Islet precursor cell (in vitro differentiated cells): ENCODE results near the gene NXF1.
"Not testable (repeated sequence)": the region's sequence is repeated elsewhere in the genome, so short reads cannot be mapped to it uniquely, and the experiment has no call there.

Source experiments
- DNase-seq: peaks from one replicate; pipeline ENCODE4 v3.0.0-alpha.2; 2018

Gene NXF1

DNA sequence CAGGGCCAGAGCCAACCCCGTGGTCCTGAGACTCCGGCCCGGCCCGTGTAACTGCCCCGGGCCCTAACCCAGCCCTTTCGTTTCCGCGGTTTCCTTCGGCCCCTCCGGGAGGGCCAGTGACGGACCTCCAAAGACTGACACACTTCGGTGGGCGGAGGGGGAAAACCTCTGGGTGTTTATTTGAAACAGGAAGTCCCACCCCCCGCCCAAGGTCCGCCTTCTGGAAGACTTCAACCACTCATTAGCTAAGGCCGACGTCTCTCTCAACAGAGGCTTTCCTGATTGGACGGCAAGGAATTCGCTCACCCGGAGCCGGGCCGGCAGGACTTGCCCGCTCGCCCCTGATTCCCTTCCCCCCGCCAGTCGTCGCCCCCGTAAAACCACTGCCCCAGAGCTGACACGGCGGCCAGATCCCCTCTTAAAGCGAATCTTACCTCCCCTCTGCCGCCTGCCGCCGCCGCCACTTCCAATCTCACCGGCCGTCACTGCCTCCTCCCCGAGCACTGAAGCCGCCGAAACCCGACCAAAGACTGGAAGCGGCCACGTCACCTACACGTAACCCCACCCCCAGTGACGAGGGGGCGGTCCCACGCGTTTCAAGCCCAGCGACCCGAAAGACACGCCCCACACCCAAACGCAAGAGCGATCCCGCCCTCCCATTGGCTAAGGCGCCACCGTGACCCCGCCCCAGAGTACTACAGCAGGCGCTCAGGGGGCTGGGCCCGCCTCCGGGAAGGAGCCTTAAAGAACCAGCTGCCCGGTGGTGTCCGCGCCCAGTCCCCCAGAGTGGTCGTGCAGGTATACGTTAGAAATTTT lies 26.5 kb upstream of the NXF1 start, which contains the start of gene STX5:
TSS of gene STX5 (minus strand) at position 532 of the 816 bp plus-strand sequence. CDS start 808 bp downstream, outside the sequence.
- DNase-seq: peak; percentile 100

DNA sequence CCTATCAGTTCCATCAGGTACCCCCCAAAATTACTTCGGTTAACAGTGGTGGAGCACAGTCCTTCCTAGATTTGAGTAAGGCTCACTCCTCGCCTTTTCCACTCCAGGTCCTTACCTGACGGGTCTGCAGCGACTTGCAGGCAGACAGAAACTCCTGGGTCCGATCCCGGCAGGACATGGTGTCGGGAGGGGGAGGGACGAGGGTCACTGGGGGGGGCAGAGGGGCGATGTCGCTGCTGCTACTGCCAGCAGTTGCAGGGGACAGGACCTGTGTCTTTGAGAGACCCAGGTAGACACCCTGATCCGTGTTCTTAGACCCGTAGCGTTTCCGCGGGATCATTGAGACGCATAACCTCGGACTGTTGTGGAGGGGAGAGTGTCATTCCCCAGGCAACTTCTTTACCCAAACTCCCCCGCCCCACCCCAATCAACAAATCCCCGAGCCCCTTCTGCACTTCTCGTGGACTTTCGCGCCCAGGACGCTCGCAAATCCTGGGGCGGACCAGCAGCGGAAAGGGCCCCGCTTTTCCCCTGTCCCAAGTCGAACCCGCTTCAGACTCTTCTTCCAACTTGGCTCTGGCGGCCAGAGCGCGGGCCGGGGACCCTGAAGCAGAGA lies 25.8 kb upstream of the NXF1 start:
- DNase-seq: no peak

DNA sequence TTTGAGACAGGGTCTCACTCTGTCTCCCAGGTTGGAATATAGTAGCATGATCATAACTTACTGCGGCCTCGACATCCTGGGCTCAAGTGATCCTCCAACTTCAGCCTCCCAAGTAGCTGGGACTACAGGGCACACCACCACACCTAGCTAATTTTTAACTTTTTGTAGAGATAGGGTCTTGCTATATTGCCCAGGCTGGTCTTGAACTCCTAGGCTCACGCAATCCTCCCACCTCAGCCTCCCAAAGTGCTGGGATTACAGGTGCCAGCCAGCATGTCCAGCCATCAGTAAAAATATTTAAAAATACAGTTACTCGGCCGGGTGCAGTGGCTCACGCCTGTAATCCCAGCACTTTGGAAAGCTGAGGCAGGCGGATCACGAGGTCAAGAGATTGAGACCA lies 22.9 kb upstream of the NXF1 start:
- not testable (repeated sequence) for DNase-seq

DNA sequence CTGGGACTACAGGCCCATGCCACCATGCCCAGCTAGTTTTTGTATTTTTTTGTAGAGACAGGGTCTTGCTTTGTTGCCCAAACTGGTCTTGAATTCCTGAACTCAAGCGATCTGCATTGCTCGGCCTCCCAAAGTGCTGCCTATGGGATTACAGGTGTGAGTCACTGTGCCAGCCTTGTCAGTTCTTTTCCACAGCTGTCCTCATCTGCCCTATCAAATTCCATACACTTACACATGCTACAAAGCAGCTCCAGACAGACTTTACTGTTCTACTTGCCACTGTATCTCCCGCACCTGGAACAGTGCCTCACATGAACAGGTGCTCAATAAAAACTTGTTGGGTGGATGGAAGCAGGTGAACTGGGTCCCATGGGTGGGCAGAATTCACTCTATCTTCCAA lies 18.4 kb upstream of the NXF1 start:
- DNase-seq: no peak

DNA sequence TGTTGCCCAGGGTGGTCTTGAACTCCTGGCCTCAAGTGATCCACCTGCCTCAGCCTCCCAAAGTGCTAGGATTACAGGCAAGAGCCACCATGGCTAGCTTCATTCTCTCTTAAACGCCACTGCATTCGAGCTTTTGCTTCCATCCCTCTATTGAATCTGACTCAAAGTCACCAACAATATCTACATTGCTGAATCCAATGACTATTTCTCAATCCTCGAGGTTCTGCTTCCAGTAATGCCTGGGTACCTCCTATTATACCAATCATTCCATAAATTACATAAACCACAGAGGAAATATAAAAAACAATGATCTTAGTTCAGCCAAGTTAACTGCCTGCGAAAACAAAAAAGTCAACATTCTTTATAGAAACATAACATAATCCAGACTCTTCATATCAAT lies 11.9 kb upstream of the NXF1 start:
- DNase-seq: no peak

DNA sequence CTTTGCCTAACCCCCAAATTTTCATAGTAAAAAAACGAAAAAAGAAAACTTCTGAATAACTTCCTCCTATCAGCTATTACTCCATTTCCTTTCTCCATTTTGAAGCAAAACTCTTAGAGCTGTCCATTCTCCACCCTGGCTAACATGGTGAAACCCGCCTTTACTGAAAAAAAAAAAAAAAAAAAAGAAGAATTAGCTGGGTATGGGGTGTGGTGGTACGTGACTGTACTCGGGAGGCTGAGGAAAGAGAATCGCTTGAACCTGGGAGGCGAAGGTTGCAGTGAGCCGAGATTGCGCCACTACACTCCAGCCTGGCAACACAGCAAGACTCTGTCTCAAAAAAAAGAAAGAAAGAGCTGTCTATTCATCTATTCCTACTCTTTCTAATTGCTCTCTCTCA lies 11.3 kb upstream of the NXF1 start:
- no peak for DNase-seq

DNA sequence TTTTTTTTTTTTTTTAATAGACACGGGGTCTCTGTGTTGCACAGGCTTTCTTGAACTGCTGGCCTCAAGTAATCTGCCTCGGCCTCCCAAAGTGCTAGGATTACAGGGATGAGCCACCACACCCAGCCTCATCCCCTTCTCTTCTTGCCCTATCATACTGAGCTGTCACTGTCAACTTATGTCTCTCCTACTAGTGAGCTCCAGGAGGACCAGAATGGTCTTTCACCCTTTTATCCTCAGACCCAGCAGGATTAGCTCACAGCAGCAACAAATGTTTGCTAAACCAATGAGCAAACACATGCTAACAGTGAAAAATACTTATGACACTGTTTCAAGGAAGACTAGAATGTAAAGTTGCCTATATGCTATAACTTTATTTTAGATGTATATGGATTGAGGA lies 6.4 kb upstream of the NXF1 start:
- DNase-seq: no peak

DNA sequence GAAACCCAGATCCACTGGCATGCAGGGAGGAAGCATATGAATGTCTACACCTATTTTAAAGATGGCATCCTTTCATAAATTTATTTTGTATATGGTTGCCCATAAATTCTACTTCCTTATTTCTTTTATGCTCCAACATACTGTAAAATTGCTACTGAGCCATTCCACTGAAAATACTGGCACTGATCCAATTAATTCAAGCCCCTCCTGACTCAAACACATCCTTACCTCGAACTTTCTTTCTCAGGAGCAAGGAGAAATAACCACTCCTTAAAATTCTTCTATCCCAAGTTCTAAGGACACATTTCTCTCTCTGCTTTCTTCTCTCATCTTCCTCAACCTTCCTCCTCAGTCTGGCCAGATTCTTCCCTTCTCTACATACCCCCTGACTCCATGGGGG lies 5.5 kb upstream of the NXF1 start:
- no peak for DNase-seq

DNA sequence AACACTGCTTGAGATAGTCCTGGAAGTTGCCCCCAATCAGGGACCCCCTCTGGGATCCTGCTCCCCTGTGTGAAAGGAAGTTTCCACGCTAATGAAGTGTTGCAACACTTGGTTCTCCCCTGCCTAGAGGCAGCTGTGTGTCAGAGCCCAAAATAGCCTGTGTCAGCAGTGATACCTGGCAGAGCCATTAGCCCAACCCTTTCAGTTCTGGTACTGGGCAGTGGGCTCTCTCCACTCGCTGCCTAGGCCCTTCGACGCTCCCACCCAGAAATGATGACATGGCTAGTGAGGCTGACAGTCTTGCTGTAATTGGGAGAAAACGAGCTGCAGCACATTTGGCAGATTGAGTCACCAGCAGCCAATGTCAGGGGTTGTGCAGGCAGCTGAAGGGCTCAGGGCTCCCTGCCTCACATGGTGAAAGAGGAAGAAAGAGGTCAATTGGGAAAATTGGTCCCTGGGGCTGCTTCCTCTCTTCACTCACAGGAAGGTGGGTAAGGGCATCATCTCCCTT lies 1.4 kb upstream of the NXF1 start:
- DNase-seq: peak; percentile 71

DNA sequence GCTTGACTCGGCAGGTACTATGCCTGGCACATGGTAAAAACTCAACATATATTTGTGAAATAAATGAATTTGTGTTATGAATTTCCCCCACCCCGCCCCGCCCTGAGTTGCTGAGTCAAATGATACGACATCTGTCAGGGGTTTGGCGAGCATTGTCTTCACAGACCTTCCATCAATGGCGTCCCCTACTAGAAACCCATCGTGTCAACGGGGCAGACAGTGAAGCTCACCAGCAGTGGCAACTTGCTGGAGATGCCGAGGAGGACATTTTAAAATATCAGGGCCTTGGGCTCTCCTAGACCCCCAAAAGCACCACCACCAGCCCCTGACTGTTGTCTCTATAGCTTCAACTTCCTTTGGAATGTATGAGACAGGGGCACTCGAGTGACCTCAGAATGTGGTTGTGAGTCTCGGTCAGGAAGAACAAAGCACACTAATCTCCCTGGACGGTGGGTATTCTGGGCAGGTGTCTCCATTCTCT lies 761 bp upstream of the NXF1 start:
- no peak for DNase-seq

DNA sequence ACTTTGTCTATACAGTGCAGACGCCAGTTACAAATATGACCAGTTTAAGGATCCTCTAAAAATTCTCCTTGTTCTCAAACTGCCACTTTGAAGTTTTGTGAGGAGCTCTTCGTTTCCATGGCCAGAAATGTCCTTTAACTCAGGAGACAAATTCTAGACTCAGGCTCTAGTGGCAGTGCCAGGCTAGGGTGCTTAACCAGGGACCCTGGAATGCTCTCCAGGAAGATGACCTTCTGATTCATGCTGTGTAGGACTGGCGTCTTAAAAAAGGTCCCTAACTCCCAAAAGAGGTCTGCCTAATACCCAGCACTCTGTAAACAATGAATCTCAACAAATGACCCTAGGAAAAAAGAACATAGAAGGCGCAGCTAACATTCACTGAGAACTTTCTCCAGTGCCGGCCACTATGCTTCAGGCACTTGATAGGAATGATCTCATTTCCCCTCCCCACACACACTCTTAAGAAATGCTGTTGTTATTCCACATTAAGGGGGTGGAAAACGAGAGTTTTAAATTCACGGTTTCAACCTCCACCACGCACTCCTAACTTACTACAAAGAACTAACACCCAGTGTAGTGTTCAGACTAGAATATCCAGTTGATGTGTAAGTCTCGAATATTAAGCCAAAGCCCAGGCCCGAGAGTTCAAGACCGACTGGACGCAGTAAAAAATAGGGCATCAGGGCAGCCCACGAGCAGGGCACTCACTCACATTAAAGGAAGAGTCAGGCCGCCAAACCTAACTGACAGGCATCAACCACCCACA lies 747 bp downstream of the NXF1 start:
- no peak for DNase-seq

DNA sequence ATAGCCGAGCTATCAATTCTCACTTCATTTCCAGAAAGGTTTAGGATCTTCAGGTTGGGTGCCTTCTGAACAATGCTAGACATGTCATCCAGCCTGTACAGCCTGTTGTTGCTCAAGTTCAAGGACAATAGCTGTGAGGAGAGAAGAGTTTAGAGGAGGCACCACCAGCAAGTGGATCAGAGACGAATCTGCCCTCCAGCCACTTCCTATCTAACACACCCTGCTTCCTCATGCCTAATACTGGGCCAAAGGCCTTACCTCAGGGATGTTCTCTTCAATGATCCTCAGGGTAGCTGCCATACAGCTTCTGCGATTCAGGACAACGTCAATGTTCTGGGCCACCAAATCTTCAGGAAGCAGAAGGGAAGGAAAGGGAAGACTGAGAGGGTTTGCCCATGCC lies 4.2 kb downstream of the NXF1 start:
- DNase-seq: no peak

DNA sequence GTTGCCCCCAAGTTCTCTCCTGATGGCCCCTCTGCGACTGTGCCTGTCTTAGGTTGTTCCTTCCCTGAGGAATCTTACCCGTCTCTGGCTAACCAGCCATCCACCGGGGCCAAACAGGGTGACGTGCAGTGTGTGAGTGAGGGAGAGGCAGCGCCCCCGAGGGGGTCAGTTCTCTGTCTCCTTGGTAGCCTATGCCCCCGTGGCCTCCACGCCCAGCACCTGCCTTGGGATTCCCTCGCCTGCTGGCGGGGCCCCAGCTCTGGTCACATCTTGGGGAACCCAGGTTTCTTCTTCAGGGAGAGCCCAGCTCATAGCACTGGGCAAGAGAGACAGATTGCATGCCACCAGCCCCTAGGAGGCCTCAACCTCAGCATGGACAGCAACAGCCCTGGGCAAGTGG lies 5.8 kb downstream of the NXF1 start:
- no peak for DNase-seq

DNA sequence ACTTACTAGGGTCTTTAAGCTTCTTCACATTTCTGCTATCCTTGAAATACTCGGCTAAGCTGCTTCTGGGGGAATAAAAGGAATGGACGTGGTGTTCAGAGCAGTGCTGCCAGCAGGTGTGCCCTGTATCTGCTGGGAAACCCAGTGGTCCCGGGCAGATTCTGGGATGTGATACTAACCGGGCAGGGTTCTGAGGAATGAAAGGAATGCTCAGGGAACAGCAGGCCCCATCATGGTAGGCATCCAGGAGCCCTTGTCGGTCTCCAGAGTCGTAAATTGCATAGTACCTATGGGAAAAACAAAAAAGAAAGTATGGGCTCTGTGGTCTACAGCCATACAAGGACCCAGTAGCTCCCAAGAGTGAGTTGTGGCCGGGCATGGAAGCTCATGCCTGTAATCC lies 9.0 kb downstream of the NXF1 start:
- DNase-seq: peak; percentile 73

DNA sequence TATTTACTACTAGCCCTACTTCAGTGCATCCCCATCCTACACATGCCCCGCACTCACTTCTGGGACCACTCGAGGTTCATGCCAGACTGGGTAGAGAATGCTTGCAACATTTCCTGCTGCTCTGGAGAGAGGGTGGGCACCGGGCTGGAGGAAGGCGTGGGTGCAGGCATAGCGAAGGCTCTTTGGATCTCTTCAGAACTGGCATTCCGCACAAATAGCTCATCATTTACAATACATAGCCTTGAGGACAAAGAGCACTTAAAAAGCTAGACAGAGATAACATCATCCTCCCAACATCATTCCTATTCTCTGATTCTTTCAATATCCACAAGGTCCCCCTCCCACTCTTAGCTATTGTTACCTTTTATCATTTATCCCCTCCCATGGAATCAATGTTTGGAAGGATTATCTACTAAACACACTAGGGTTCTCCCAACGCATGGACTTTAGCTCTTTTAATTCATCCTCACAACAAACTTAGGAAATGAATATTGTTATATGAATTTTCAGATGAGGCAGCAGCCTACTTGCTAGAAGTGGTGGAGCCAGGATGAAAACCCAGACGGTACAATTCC lies 11.0 kb downstream of the NXF1 start:
- DNase-seq: peak; percentile 76

DNA sequence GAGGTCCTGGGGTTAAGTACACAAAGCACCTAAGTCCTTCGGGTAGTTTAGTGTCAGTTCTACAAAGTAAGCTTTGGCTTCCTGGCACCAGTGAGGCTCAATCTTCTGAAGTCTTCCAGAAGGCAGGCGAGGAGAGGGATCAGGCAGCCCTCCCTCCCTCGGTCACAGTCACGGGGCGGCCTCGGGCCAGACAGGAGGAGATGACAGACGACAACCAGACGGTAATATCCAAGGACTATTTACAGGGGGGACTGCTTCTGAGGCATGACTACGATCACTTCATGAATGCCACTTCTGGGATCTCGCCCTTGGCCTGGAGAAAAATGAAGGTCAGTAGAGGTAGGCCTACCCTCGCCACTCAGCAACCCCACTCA lies 13.1 kb downstream of the NXF1 start:
- DNase-seq: peak; percentile 91

DNA sequence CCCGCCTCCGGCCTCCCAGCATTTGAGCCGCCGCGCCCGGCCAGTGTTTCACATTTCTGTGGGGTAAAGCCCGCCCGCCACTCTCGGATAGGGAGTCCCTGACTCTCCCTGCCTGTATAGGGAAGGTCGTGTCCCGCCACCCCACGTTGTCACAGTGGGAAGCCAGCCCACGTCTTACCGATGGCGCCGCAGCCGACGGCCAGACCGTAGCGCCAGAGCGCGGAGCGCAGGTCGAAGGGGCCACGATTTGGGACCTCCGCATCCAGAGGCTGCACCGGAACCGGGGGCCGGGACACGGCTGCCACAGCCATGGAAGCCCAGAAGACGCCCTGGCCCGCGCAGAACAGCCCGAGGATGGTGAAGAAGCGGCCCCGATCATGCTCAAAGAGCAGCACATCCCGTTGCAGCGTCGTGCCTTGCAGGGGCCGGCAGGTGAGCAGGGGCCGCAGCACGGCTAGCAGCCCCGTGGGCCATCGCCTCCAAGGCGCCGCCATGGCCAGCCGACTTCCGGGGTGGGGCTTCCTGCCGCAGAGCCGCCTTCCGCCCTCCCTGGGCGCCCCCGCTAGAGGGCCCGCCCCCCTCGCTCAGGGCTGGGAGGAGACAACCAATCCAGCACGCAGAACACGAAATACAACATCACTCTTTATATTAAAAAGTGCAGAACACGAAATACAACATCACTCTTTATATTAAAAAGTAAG lies 13.6 kb downstream of the NXF1 start, which contains the start of gene TMEM223:
TSS of gene TMEM223 (minus strand) at position 506 of the 701 bp plus-strand sequence. CDS start at position 494, 12 bp downstream.
- peak; percentile 95 for DNase-seq

DNA sequence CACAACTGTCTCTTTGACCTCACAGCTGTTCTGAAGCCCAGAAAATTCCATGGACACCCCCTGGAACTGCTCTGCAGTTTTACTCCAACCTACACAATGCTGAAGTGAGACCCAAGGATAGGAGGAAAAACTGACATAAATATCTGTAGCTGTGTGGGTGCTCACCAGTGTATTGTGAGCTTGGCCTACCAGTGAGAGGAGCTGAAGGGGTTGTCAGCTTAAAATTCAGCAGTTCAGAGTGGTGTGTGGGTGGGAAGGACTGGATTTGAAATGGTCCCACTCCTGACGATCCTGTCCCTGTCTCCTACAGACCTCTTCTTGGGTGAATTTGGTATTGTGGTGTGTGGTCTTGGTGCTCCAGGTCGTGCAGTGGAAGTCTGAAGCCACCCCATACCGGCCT lies 15.7 kb downstream of the NXF1 start:
- peak; percentile 35 for DNase-seq

DNA sequence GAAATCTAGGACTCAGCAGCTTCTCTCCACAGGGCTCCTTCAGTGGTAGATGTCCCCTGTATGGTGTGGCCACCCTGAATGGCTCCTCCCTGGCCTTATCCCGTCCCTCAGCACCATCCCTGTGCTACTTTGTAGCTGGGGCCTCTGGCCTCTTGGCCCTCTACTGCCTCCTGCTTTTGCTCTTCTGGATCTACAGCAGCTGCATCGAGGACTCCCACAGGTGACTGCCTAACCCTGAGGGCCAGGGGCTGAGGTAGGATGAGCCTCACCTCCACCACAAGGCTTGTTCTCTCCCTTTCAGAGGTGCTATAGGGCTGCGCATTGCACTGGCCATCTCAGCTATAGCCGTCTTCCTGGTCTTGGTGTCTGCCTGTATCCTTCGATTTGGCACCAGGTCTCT lies 16.2 kb downstream of the NXF1 start:
- DNase-seq: peak; percentile 56

DNA sequence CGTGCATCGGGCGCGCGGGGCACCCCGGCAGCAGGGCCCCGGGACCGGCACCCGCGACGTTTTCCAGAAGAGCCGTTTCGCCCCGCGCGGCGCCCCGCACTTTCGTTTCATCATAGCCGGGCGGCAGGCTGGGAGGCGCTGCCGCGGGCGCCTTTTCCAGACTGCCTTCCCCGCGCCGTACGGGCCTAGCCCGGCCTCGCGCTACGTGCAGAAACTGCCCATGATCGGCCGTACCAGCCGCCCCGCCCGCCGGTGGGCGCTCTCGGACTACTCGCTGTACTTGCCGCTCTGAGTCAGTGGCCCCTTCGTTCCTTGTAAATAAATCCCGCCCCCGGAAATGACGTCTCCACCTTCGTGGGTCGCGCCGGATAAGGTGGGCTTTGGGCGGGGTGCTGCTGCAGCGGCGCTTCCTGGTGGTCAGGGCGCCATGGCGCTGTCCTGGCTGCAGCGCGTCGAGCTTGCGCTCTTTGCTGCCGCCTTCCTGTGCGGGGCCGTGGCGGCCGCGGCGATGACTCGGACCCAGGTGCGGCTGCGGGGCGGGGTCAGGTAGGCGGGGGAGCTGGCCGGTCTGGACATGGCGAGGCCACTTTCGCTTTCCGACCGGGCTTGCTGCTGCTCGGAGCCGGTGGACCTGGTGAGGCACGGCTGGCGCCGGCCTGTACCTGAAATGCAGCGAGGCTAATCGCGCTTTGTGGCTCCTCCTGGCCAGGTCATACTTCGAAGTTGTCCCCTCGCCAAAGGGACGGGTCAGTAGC lies 18.1 kb downstream of the NXF1 start, which contains the start of gene TMEM179B:
TSS of gene TMEM179B (plus strand) at position 398 of the 755 bp plus-strand sequence. CDS start at position 428, 30 bp downstream.
- peak; percentile 99 for DNase-seq

DNA sequence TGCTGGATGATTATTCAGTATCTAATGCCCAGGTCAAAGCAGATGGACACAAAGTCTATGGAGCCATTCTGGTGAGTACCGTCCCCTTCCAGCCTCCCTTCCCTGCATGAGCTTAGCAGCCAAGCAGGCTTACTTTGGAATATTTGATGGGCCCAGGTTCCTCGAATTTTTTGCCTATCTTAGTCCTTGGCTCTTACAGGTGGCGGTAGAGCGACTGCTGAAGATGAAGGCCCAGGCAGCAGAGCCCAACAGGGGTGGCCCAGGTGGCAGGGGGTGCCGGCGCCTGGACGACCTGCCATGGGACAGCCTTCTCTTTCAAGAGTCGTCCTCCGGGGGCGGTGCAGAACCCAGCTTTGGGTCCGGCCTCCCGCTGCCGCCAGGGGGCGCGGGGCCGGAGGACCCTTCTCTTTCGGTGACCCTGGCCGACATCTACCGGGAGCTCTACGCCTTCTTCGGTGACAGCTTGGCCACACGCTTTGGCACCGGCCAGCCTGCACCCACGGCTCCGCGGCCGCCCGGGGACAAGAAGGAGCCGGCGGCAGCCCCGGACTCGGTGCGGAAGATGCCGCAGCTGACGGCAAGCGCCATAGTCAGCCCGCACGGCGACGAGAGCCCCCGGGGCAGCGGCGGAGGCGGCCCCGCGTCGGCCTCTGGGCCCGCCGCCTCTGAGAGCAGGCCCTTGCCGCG lies 18.8 kb downstream of the NXF1 start:
- peak; percentile 95 for DNase-seq
